Measurements from ENCODE around the gene NDFIP2. TPM values are rescaled to one million over a fixed set of nuclear protein-coding genes. Genes with fewer than 3 reads are reported as not detected.

The NDFIP2 gene
- total RNA-seq, 3 donors from 2014 or later (not counting 1 experiment from before 2014, with no cell fraction given), result 2.6 to 9.6 (median 3.6) TPM

- no peak for TF ChIP-seq CTCF (IDR thresholded peaks at IDR 0.05)
- peaks cover 7% of the 10 kb centered on the region for H3K4me1 ChIP-seq (ENCODE audit: control insufficient read depth, insufficient read depth, low read length)
- H3K36me3 ChIP-seq (ENCODE audit: control insufficient read depth, insufficient read depth, low read length), result no peaks in the 10 kb centered on the region
- H3K27ac ChIP-seq (ENCODE audit: low read length), result no peak overlapping the region
- no peaks in the 10 kb centered on the region for H3K9me3 Mint-ChIP-seq
- no peak overlapping the region for H3K4me3 ChIP-seq (ENCODE audit: low read length)
- DNase-seq (no peak), ATAC-seq (no peak)
- peaks cover 0 to 20% of the 10 kb centered on the region in 2 donors for H3K27me3 Mint-ChIP-seq (ENCODE audit: low read depth in 2 of 2)
- H3K27me3 ChIP-seq (ENCODE audit: control insufficient read depth, insufficient read depth, low read length), result peaks cover 2% of the 10 kb centered on the region
- no peaks in the 10 kb centered on the region for H3K9me3 ChIP-seq (ENCODE audit: control insufficient read depth, insufficient read depth, low read length)
- H3K4me3 Mint-ChIP-seq, result no peak overlapping the region
- intact Hi-C loops (cut with micrococcal nuclease), result no loop called here
- WGBS (ENCODE audit: insufficient coverage), result 97% methylated on average over 2 of the region's 3 CpGs
- no peaks in the 10 kb centered on the region for H3K36me3 Mint-ChIP-seq
- H3K27ac Mint-ChIP-seq, result no peak overlapping the region
- peaks cover 9 to 15% of the 10 kb centered on the region in 2 donors for H3K4me1 Mint-ChIP-seq
Measured at GRCh38 chr13:79519255-79519654, 38.3 kb downstream of the NDFIP2 start.

GRCh38 chr13:79522583-79522982 is 41.6 kb downstream of the NDFIP2 start:
- ATAC-seq (peak; percentile 49 to 78 (median 71)), DNase-seq (peak in 1 of 2 donors; percentile 5)
- no peak for TF ChIP-seq CTCF (IDR thresholded peaks at IDR 0.05)
- Histone ChIP-seq H3K27ac (ENCODE audit: low read length) (no peak overlapping the region), H3K4me1 (ENCODE audit: control insufficient read depth, insufficient read depth, low read length) (peaks cover 7% of the 10 kb centered on the region), H3K9me3 (ENCODE audit: control insufficient read depth, insufficient read depth, low read length) (no peaks in the 10 kb centered on the region), H3K4me3 (ENCODE audit: low read length) (no peak overlapping the region), H3K36me3 (ENCODE audit: control insufficient read depth, insufficient read depth, low read length) (no peaks in the 10 kb centered on the region), H3K27me3 (ENCODE audit: control insufficient read depth, insufficient read depth, low read length) (peaks cover 2% of the 10 kb centered on the region)
- H3K27ac Mint-ChIP-seq, result peak overlapping the region in 1 of 2 donors; percentile 67
- intact Hi-C loops (cut with micrococcal nuclease), result no loop called here
- no peaks in the 10 kb centered on the region for H3K36me3 Mint-ChIP-seq
- H3K4me3 Mint-ChIP-seq, result peak overlapping the region; percentile 47
- H3K4me1 Mint-ChIP-seq, result peaks cover 9 to 13% of the 10 kb centered on the region in 2 donors
- H3K27me3 Mint-ChIP-seq (ENCODE audit: low read depth in 2 of 2), result peaks cover 0 to 13% of the 10 kb centered on the region in 2 donors
- H3K9me3 Mint-ChIP-seq, result no peaks in the 10 kb centered on the region

- peaks cover 2% of the 10 kb centered on the region for H3K27me3 ChIP-seq (ENCODE audit: control insufficient read depth, insufficient read depth, low read length)
- Mint-ChIP-seq H3K27me3 (ENCODE audit: low read depth in 2 of 2) (no peaks in the 10 kb centered on the region), H3K36me3 (no peaks in the 10 kb centered on the region), H3K27ac (no peak overlapping the region), H3K4me3 (no peak overlapping the region), H3K9me3 (no peaks in the 10 kb centered on the region), H3K4me1 (peaks cover 9% of the 10 kb centered on the region in 2 donors)
- intact Hi-C loops (cut with micrococcal nuclease), result no loop called here
- peaks cover 7% of the 10 kb centered on the region for H3K4me1 ChIP-seq (ENCODE audit: control insufficient read depth, insufficient read depth, low read length)
- peak; percentile 71 to 81 (median 80) for ATAC-seq
- no peaks in the 10 kb centered on the region for H3K36me3 ChIP-seq (ENCODE audit: control insufficient read depth, insufficient read depth, low read length)
- no peaks in the 10 kb centered on the region for H3K9me3 ChIP-seq (ENCODE audit: control insufficient read depth, insufficient read depth, low read length)
- peak in 1 of 2 donors; percentile 3 for DNase-seq
- WGBS (ENCODE audit: insufficient coverage), result 40% methylated on average over 8 of the region's 8 CpGs
- no peak overlapping the region for H3K4me3 ChIP-seq (ENCODE audit: low read length)
- no peak overlapping the region for H3K27ac ChIP-seq (ENCODE audit: low read length)
- TF ChIP-seq CTCF (IDR thresholded peaks at IDR 0.05), result no peak
Measured at GRCh38 chr13:79525064-79525857, 44.3 kb downstream of the NDFIP2 start.
